GM19239 (cell line): Measurements from ENCODE around the gene DUSP16.
"Not testable (repeated sequence)": the region's sequence is repeated elsewhere in the genome, so short reads cannot be mapped to it uniquely, and the experiment has no call there.

Source experiments
- DNase-seq: peaks from one replicate; pipeline ENCODE4 v3.0.0; 2011; ENCODE audit warnings: low spot score; ENCODE audit not compliant: insufficient read length
- FAIRE-seq: peaks from 2 replicates; lab custom pipeline; 2011; peaks lifted over from hg19 to GRCh38; lab: Jason Lieb, UNC

The DUSP16 gene

GRCh38 chr12:12474931-12475795 is 87.5 kb downstream of the DUSP16 start:
- FAIRE-seq, result peak; percentile 93
- DNase-seq, result peak; percentile 67

GRCh38 chr12:12474471-12474928 is 88.2 kb downstream of the DUSP16 start:
- FAIRE-seq, result no peak
- DNase-seq, result no peak

- FAIRE-seq, result no peak
- DNase-seq, result no peak
Measured at GRCh38 chr12:12473223-12473622, 89.4 kb downstream of the DUSP16 start.

- not testable (repeated sequence) for DNase-seq, FAIRE-seq
Measured at GRCh38 chr12:12471982-12472961, 90.4 kb downstream of the DUSP16 start.

GRCh38 chr12:12470751-12471306 is 91.8 kb downstream of the DUSP16 start:
- FAIRE-seq, result peak; percentile 39
- DNase-seq, result no peak

GRCh38 chr12:12469386-12469785 is 93.3 kb downstream of the DUSP16 start:
- DNase-seq (no peak), FAIRE-seq (no peak)

GRCh38 chr12:12468575-12468974 is 94.1 kb downstream of the DUSP16 start:
- FAIRE-seq, result no peak
- DNase-seq, result no peak

GRCh38 chr12:12467688-12468261 is 94.9 kb downstream of the DUSP16 start:
- FAIRE-seq (no peak), DNase-seq (no peak)

- FAIRE-seq (no peak), DNase-seq (no peak)
Measured at GRCh38 chr12:12467264-12467663, 95.4 kb downstream of the DUSP16 start.

GRCh38 chr12:12466157-12466556 is 96.5 kb downstream of the DUSP16 start:
- FAIRE-seq (peak; percentile 11), DNase-seq (no peak)

GRCh38 chr12:12465522-12465921 is 97.1 kb downstream of the DUSP16 start:
- FAIRE-seq (no peak), DNase-seq (no peak)

GRCh38 chr12:12461923-12462315 is 100.7 kb downstream of the DUSP16 start:
- DNase-seq (no peak), FAIRE-seq (peak; percentile 70)

- DNase-seq, result no peak
- FAIRE-seq, result no peak
Measured at GRCh38 chr12:12460935-12461922, 101.4 kb downstream of the DUSP16 start.

GRCh38 chr12:12456637-12457036 is 106.0 kb downstream of the DUSP16 start:
- DNase-seq, result no peak

GRCh38 chr12:12454315-12454714 is 108.3 kb downstream of the DUSP16 start:
- DNase-seq (no peak), FAIRE-seq (no peak)

More at GRCh38 chr12:12456637-12457036, 106.0 kb downstream of the DUSP16 start:
- FAIRE-seq, result no peak

- FAIRE-seq (no peak), DNase-seq (no peak)
Measured at GRCh38 chr12:12453635-12454034, 109.0 kb downstream of the DUSP16 start.

- no peak for DNase-seq
- peak; percentile 64 for FAIRE-seq
Measured at GRCh38 chr12:12452326-12452902, 110.2 kb downstream of the DUSP16 start.

- FAIRE-seq, result no peak
Measured at GRCh38 chr12:12451098-12451497, 111.6 kb downstream of the DUSP16 start.

More at GRCh38 chr12:12451098-12451497, 111.6 kb downstream of the DUSP16 start:
- no peak for DNase-seq
